PFSK-1 (cell line): Measurements from ENCODE around the gene KDM4B.

Experiments used
- FOXP2 ChIP-seq: optimal IDR thresholded peaks from 2 replicates; pipeline ENCODE3; 2011; ENCODE audit warnings: borderline replicate concordance, control low read depth, inconsistent platforms; ENCODE audit not compliant: insufficient read depth; ENCODE audit errors: extremely low read length, extremely low read depth
- POLR2AphosphoS5 ChIP-seq: IDR thresholded peaks from 2 replicates; pipeline ENCODE4 v1.6.1; 2012; ENCODE audit warnings: low read depth, mild to moderate bottlenecking, control low read depth, low read length, moderate library complexity
- REST ChIP-seq, 2 experiments: IDR thresholded peaks; 2 replicates each; pipeline versions ENCODE4 v1.6.1 to v1.8.0; 2011 to 2012; ENCODE audit warnings: low read depth in 2 of 2, low read length in 2 of 2, control low read depth in 1 of 2, inconsistent platforms in 1 of 2, mild to moderate bottlenecking in 1 of 2, moderate library complexity in 1 of 2; ENCODE audit not compliant: insufficient read depth in 1 of 2
- SIN3A ChIP-seq: IDR thresholded peaks from 2 replicates; pipeline ENCODE4 v1.6.1; 2012; ENCODE audit warnings: mild to moderate bottlenecking, low read length, moderate library complexity, borderline replicate concordance; ENCODE audit not compliant: insufficient read depth
- TAF1 ChIP-seq: IDR thresholded peaks from 2 replicates; pipeline ENCODE4 v1.6.1; 2012; ENCODE audit warnings: low read length, control low read depth, borderline replicate concordance; ENCODE audit not compliant: insufficient read depth

Gene KDM4B

GRCh38 chr19:5120321-5120720 is 151.4 kb downstream of the KDM4B start:
- TF ChIP-seq FOXP2 (no peak), SIN3A (no peak), REST (IDR thresholded peaks at IDR 0.05; ENCODE audit: insufficient read depth in 1 of 2, low read depth in 2 of 2, low read length in 2 of 2) (no peak), TAF1 (no peak), POLR2AphosphoS5 (no peak)

GRCh38 chr19:5120833-5121232 is 151.9 kb downstream of the KDM4B start:
- TF ChIP-seq POLR2AphosphoS5, result no peak
- no peak for TF ChIP-seq FOXP2
- TF ChIP-seq TAF1, result no peak
- TF ChIP-seq SIN3A, result no peak
- TF ChIP-seq REST (IDR thresholded peaks at IDR 0.05; ENCODE audit: insufficient read depth in 1 of 2, low read depth in 2 of 2, low read length in 2 of 2), result no peak

- TF ChIP-seq POLR2AphosphoS5 (no peak), REST (IDR thresholded peaks at IDR 0.05; ENCODE audit: insufficient read depth in 1 of 2, low read depth in 2 of 2, low read length in 2 of 2) (no peak), SIN3A (no peak), TAF1 (no peak)
Measured at GRCh38 chr19:5121266-5122120, 152.6 kb downstream of the KDM4B start.

- TF ChIP-seq POLR2AphosphoS5 (no peak), REST (IDR thresholded peaks at IDR 0.05; ENCODE audit: insufficient read depth in 1 of 2, low read depth in 2 of 2, low read length in 2 of 2) (no peak), TAF1 (no peak), FOXP2 (no peak), SIN3A (no peak)
Measured at GRCh38 chr19:5122121-5122400, 153.1 kb downstream of the KDM4B start.
